Jurkat, Clone E6-1 (cell line): ENCODE results near the gene TPSAB1.
A peak's percentile ranks its signal among the peaks of the same experiment; 100 is the strongest.
"Not testable (repeated sequence)": the region's sequence is repeated elsewhere in the genome, so short reads cannot be mapped to it uniquely, and the experiment has no call there.

Source experiments
- DNase-seq: peaks from one replicate; pipeline ENCODE4 v3.0.0-alpha.2; 2011; ENCODE audit warnings: low read depth, low spot score
- H3K4me3 ChIP-seq: 2 replicates; pipeline ENCODE4 v1.5.1; 2011; ENCODE audit warnings: mild to moderate bottlenecking, low read length, control low read depth, moderate library complexity

TPSAB1 gene

DNA sequence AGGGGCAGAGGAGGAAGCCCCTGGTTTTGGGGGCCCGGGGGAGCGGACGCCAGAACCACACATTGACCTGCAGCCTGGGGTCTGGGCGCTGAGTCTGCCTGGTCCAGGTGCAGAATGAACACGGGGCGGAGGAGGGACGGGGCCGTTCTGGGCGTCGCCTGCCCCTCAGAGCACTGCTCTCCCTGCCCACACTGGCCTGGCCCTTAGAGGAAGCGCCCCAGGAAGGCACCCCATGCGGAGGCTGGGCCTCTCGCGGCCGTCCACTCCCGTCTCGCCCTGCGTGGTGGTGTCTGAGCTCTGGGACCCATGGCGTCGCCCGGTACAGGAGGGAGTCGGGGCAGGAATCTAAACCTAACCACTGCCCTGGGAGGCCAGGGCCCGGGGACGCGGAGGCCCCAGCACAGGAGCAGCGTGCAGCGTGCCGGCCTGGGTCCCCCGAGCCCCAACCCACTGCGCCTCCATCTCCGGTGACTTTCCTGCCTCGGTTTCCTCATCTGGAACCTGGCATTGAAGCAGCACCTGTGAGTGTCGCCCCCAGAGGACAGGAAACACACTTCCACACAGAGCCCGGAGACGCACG, 19.7 kb downstream of the TPSAB1 start:
- H3K4me3 ChIP-seq = no peak overlapping the region
- no peak for DNase-seq

DNA sequence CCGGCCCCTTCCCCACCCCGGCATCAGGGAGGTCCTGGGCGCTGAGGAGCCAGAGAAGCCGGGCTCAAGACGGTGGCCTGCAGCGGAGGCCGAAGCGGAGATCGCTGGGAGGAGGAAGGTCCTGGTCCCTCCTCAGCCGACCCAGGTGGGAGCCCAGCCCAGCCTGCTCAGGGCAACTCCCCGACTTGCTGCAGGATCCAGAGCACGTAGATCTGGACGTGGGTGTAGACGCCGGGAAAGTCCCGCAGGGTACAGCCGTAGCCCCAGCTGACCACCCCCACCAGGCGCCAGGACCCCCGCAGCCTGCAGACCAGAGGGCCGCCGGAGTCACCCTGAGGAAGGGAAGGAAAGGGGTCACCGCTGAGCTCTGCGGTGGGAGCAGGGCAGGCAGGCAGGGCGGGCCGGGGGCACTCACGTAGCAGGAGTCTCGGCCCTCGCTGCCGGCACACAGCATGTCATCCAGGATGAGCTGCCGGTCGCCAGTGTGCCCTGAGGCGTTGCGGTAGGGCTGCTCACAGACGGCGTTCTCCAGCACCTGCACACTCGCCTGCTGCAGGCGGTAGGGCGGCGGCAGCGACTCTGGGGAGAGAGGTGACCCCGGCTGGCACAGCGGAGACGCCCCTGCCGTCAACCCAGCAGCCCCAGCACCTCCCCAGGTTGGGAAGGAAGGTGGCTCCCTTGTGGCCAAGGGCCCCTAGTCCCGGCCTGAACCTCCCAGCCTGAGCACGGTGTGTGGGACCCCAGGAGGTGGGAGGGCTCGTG, 20.8 kb downstream of the TPSAB1 start:
- no peak for DNase-seq
- H3K4me3 ChIP-seq = no peak overlapping the region

DNA sequence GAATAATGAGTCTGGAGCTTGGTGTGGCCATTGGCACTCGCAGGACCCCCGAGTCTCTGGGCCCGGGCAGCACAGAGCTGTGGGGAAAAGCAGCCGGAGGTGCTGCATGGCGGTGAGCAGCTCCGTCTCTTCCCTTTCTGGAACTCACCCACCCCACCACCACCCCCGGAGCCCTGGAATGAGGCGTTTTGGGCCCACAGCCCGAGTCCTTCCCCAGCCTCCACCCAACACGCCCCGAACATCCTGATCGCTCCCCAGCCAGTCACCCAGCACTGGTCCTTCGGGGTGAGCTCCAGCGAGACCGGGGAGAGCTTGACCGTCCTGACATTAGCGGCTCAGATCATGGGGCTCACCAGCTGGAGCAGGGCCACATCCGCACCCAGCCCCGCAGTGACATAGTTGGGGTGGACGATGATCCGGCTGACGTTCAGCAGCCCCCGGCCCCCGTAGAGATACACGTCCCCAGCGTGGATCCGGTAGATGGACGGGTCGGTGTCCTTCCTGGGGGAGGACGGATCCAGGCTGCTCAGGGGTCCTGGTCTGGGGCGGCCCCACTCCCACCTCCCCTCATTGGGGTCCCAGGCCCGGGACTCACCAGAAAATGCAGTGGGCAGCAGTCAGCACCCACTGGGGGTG, 21.8 kb downstream of the TPSAB1 start:
- no peak overlapping the region for H3K4me3 ChIP-seq
- DNase-seq = no peak

DNA sequence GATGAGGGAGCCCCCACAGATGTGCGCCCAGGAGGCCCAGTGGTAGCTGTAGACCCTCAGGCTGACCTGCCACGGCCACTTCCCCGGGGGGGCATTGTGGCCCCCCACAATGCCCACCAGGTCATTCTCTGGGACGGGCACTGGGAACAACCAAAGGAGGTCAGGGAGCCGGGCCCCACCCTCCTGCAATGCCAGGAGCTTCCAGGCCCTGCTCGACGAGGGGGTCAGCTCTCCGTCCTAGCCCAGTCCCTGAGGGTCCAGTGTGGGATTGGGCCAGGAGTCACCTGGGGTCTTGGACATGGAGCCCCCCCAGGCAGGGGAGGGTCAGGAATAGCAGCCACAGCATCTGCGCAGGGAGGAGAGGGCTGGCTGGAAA, 22.3 kb downstream of the TPSAB1 start:
- no peak overlapping the region for H3K4me3 ChIP-seq
- DNase-seq = no peak

DNA sequence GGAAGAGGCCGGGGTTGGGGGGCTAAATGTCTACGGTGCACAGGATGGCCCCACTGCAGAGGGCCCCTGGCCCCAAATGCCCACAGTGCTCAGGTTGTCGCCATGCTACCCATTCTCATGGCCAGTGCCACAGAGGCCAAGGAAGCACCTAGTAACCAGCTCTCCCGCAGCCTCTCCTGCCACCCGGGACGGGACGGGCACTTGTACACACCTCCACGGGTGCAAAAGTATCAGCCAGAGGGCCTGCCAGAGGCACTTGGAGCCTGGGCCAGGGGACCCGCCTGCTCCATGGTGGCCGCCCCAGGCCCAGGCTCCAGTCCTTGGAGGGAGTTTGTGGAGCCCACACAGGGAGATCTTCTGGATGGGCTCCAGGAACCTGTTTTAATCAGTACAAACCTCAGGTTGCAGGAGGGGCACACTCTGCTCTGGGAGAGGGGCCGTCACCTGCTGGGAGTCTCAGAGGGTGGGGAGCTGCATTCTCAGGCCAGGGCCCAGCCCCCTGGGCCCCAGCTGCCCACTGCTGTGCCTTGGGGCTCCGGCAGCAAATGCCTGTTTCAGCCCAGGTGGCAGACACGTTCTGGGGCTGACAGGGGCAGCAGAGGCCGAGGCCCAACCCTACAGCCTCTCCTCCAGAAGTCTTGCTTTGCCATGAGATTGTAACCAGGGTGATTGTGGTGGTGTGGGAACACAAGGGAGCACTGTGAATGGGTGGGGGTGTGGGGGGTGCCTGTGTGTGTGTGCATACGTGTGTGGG, 23.3 kb downstream of the TPSAB1 start:
- no peak overlapping the region for H3K4me3 ChIP-seq
- DNase-seq = no peak

DNA sequence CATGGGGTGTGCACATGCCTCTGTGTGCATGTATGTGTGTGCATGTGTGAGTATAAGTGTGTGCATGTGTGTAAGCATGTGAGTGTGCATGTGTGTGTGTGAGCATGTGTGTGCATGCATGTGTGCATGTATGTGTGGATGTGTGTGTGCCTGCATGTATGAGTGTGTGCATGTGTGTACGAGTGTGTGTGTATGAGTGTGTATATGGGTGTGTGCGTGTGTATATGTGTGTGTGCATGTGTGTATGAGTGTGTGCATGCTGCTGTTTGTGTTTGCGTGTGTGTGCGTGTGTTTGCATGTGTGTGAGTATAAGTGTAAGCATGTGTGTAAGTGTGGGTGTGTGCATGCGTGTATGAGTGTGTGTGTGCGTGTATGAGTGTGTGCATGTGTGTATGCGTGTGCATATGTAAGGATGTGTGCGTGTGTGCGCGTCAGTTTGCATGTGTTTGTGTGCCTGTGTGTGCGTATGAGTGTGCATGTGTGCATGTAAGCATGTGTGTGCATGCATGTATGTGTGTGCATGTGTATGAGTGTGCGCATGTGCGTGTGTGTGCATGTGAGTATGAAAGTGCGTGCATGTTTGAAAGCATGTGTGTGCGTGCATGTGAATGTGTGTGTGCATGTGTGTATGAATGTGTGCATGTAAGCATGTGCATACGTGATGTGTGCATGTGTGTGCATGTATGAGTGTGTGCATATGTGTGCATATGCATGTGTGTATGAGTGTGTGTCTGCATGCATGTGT, 24.0 kb downstream of the TPSAB1 start:
- no peak for DNase-seq
- no peak overlapping the region for H3K4me3 ChIP-seq

DNA sequence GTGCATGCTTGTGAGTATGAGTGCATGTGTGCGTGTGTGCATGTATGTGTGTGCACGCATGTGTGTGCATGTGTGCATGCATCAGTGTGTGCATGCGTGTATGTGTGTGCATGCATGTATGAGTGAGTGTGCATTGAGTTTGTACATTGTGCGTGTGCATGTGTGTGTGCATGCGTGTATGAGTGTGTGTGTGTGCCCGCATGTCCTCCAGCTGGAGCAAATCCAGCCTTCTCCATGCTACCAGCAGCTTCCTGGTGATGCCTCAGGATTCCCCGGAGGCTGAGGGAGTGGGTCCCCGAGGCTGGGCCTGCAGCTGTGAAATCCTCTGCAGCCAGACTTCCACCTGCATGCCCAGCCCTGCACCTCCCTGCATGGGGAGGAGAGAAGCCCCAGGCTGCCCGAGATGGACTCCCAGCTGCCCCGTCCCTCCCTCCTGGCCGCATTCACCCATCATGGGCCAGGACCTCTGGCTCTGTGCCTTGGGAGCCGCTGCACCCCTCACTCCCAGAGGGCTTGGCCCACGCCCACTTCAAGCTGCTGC, 24.7 kb downstream of the TPSAB1 start:
- no peak overlapping the region for H3K4me3 ChIP-seq
- DNase-seq = no peak

DNA sequence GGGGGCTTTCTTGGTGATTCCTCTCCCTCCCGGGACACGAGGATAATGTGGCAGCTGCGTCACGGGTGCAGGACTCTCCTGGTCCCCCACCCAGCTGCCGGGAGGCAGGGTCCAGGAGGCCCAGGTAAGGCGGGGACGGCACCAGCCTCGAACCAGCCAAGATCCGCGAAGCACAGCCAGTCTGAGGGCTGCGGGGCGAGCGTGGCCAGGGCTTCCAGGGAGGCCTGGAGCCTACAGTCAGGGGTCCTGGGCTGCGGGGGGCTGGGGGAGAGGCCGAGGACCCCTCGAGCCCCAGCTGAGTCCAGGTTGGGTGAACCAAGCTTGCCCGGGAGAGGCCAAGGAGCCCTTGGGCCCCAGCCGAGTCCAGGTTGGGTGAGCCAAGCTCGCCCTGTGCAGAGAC, 25.3 kb downstream of the TPSAB1 start:
- no peak for DNase-seq
- H3K4me3 ChIP-seq = no peak overlapping the region

DNA sequence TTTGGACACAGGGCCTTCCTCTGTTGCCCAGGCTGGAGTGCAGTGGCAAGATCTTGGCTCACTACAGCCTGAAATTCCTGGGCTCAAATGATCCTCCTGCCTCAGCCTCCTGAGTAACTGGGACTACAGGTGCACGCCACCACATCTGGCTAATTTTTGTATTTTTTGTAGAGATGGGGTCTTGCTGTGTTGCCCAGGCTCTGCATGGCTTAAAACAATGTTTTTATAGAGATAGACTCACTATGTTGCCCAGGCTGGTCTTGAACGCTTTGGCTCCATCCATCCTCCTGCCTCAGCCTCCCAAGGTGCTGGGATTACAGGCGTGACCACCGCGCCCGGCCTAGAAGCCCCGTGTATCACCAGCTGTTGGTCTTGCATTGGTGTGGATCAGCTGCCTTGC, 28.9 kb downstream of the TPSAB1 start:
- H3K4me3 ChIP-seq, DNase-seq: not testable (repeated sequence)

DNA sequence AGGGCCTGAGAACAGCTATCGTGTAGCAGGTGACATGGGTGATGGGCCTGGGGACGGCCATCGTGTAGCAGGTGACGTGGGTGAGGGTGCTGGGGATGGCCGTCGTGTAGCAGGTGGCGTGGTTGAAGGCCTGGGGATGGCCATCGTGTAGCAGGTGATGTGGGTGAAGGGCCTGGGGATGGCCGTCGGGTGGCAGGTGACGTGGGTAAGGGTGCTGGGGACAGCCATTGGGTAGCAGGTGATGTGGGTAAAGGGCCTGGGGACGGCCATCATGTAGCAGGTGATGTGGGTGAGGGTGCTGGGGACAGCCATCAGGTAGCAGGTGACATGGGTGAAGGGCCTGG, 30.8 kb downstream of the TPSAB1 start:
- no peak for DNase-seq
- no peak overlapping the region for H3K4me3 ChIP-seq

DNA sequence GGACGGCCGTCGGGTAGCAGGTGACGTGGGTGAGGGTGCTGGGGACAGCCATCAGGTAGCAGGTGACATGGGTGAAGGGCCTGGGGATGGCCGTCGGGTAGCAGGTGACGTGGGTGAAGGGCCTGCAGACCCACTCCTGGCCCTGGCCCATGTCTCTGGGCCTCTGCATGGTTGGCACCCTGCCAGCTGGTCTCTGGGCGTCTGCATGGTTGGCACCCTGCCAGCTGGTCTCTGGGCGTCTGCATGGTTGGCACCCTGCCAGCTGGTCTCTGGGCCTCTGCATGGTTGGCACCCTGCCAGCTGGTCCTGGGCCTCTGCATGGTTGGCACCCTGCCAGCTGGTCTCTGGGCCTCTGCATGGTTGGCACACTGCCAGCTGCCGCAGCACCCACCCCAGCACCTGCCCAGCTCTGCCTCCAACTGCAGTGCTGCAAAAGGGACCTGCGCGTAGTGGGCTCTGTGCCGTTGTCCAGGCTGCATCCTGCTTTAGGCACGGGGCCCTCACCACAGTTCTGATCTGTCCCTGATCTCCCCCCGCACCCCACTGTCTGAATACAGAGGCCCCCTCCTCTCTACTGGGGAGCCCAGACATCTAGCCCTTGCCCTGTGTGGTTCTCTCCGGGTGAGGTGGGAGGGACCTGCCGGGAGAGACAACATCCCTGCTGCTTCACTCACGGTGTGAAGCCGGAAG, 31.4 kb downstream of the TPSAB1 start:
- peak; percentile 18 for DNase-seq
- H3K4me3 ChIP-seq = not testable (repeated sequence)

DNA sequence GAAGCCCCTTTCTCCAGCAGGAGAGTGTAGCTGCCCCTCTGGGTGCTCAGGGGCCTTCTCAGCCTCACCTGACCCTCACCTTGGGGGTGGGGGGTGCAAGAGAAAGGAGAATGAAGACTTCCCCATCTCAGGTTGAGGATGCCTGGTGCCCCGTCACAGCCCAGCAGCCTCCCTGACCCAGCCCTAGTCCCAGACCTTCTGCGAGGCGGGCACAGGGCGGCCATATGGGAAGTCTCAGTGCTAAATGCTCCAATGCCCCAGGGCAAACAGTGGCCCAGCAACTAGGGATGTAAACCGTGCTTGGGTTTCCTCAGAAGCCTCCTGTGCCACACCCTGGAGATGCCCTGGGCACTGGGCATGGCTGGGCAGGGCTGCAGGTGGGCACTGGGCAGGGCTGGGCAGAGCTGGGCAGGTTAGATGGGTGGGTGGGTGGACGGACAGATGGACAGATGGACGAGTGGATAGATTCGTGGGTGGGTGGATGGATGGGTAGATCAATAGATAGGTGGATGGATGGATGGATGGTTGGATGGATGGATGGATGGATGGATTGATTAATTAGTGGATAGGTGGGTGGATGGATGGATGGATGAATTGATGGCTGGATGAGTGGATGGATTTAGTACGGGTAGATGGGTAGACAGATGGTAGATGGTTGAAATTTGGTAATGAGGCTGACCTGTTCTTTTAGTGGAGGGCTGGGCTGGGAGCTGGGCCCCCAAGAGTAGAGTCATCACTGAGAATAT, 32.1 kb downstream of the TPSAB1 start:
- H3K4me3 ChIP-seq = no peak overlapping the region
- DNase-seq = no peak

DNA sequence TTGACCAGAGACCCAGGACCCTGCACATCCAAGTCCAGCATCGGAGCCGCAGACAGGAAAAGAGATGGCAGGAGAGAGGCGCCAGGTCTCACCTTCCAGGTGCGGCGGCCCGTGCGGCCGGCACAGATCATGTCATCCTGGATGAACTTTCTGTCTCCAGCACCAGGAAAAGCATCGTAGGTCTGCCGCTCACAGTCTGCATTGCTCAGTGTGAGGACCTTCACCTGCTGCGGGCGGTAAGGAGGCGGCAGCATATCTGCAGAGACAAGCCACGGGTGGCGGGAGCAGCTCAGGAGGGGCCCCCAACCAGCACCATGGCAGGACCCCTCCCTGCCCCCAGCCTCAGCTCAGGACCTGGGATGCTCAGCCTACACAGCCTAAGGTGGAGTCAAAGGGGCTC, 33.3 kb downstream of the TPSAB1 start:
- DNase-seq = no peak
- H3K4me3 ChIP-seq = no peak overlapping the region

DNA sequence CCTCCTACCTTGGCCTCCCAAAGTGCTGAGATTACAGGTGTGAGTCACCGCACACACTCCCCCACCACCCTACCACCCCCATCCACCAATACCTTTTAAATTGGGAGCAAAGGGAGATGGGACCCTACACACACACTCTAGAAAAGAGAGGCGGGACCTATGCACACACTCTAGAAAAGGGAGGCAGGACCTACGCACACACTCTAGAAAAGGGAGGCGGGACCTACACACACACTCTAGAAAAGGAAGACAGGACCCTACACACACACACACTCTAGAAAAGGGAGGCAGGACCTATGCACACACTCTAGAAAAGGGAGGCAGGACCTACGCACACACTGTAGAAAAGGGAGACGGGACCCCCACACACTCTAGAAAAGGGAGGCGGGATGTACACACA, 34.3 kb downstream of the TPSAB1 start:
- DNase-seq = no peak
- H3K4me3 ChIP-seq = no peak overlapping the region

DNA sequence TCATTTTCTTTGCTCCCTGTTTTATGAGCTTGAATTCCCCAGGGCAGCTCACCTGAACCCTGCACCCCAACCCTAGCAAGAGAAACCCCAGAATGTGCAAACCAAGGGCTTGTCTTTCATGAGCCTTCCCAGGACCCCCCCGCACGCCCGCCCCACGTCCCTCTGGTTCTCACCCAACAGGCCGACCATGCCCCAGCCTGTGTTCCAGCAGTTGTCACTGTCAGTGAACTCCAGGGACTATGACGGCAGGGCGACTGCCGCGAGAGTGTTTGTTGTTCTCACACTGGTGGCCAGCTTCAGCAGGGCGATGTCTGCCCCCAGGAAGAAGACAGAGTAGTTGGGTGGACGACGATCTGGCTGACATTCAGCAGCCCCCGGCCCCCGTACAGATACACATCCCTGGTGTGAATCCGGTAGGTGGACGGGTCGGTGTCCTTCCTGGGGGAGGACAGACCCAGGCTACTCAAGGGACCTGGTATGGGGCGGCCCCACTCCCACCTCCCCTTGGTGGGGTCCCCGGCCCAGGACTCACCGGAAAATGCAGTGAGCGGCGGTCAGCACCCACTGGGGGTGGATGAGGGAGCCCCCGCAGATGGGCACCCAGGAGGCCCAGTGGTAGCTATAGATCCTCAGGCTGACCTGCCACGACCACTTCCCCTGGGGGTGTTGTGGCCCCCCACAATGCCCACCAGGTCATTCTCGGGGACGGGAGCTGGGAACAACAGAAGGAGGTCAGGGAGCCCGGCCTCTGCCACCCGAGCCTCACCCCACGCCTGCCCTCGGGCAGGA, 35.5 kb downstream of the TPSAB1 start:
- no peak overlapping the region for H3K4me3 ChIP-seq
- no peak for DNase-seq

DNA sequence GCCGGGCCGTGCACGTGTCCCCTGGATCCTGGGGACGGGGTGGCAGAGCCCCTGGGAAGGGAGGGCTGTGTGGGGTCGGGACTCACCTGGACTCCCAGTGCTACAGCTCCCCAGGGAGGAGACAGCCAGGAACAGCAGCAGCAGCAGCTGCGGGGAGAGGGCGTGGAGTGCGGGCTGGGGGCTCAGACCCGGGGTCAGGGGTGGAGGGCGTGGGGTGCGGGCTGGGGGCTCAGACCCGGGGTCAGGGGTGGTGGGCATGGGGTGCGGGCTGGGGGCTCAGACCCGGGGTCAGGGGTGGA, 36.0 kb downstream of the TPSAB1 start:
- no peak for DNase-seq
- H3K4me3 ChIP-seq = no peak overlapping the region

DNA sequence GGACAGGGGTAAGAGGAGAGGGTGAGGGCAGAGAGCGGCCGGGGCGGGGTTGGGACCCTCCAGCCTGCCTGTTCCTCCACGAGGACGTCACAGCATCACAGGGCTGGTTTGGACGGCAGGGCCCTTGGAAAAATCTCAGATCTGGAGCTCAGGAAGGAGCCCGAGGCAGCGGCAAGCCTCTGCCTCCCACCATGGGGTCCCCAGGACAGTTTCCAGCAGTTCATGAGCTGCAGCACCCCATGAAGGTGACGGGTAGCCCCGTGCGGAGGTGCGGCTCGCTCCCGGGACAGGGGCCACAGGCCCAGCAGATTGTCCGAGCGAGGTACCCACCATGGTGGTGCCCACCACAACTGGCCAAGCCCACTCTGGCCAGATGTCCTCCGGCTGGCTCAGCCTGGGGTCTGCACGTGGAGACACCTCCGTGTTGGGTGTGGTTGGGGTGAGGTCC, 36.7 kb downstream of the TPSAB1 start:
- H3K4me3 ChIP-seq = no peak overlapping the region
- no peak for DNase-seq
